PC-9 (cell line): ENCODE data around the gene TLCD3B. TPM values are rescaled to one million over a fixed set of nuclear protein-coding genes. Genes with fewer than 3 reads are reported as not detected.
A peak's percentile ranks its signal among the peaks of the same experiment; 100 is the strongest.

Experiments
- BruUV-seq: library from RNA; stranded (reverse); fragments of 400-500 nt; replicated peaks from 2 replicates; lab custom pipeline; 2021; lab: Mats Ljungman, UMichigan
- CTCF ChIA-PET: fragments of 300-600 bp; sonication (Branson Sonifier 250); formaldehyde crosslinking; loops from one replicate; lab custom pipeline; 2022; ENCODE audit warnings: antibody characterized with exemption; lab: Charles Lee
- POLR2A ChIA-PET: fragments of 300-600 bp; sonication (Branson Sonifier 250); formaldehyde crosslinking; loops from one replicate; lab custom pipeline; 2022; ENCODE audit warnings: antibody characterized with exemption; ENCODE audit not compliant: unreplicated experiment; lab: Charles Lee
- DNase-seq, 2 experiments: peaks; one replicate each; pipeline versions ENCODE4 v3.0.0 to v3.0.0-alpha.2; 2015 to 2022; ENCODE audit warnings: mixed read lengths in 1 of 2
- H2AFZ ChIP-seq: fragments of 200-600 bp; sonication (generic); 2 replicates; pipeline ENCODE4 v1.8.1; 2017; ENCODE audit warnings: antibody characterized with exemption
- H3F3A ChIP-seq: fragments of 200-600 bp; sonication (generic); 2 replicates; pipeline ENCODE4 v1.8.1; 2017; ENCODE audit warnings: antibody characterized with exemption, mild to moderate bottlenecking, low read depth; ENCODE audit not compliant: insufficient read depth
- H3K27ac ChIP-seq: fragments of 200-600 bp; sonication (generic); 2 replicates; pipeline ENCODE4 v1.6.1; 2016; ENCODE audit warnings: mixed run types
- H3K27me3 ChIP-seq: fragments of 200-600 bp; sonication (generic); 2 replicates; pipeline ENCODE4 v1.6.1; 2016; ENCODE audit warnings: low read depth, mixed run types; ENCODE audit not compliant: insufficient read depth
- H3K36me3 ChIP-seq: fragments of 200-600 bp; sonication (generic); 2 replicates; pipeline ENCODE4 v1.6.1; 2016; ENCODE audit warnings: low read depth, mixed run types
- H3K4me1 ChIP-seq: fragments of 200-600 bp; sonication (generic); replicated peaks from 2 replicates; pipeline ENCODE4 v1.6.1; 2016; ENCODE audit warnings: mixed run types; ENCODE audit not compliant: insufficient read depth
- H3K4me2 ChIP-seq: fragments of 200-600 bp; sonication (generic); 2 replicates; pipeline ENCODE4 v1.6.1; 2017; ENCODE audit warnings: mixed run types
- H3K4me3 ChIP-seq: fragments of 200-600 bp; sonication (generic); 2 replicates; pipeline ENCODE4 v1.6.1; 2016; ENCODE audit warnings: mixed run types
- H3K79me2 ChIP-seq: fragments of 200-600 bp; sonication (generic); 2 replicates; pipeline ENCODE4 v1.6.1; 2017; ENCODE audit warnings: low read depth, mixed run types
- H3K9me2 ChIP-seq: fragments of 200-600 bp; sonication (generic); 2 replicates; pipeline ENCODE4 v1.8.1; 2017; ENCODE audit warnings: mild to moderate bottlenecking; ENCODE audit not compliant: insufficient read depth
- H3K9me3 ChIP-seq: fragments of 200-600 bp; sonication (generic); 2 replicates; pipeline ENCODE4 v1.8.1; 2016; ENCODE audit warnings: low read depth; ENCODE audit not compliant: insufficient read depth
- H4K20me1 ChIP-seq: fragments of 200-600 bp; sonication (generic); 2 replicates; pipeline ENCODE4 v1.8.1; 2017; ENCODE audit not compliant: insufficient read depth
- CTCF ChIP-seq: fragments of 200-600 bp; sonication (generic); conservative IDR thresholded peaks from 2 replicates; pipeline ENCODE4 v1.6.1; 2017; ENCODE audit warnings: mixed run types, antibody characterized with exemption, mild to moderate bottlenecking, moderate library complexity
- EZH2 ChIP-seq: fragments of 200-600 bp; sonication (generic); IDR thresholded peaks from 2 replicates; pipeline ENCODE4 v1.8.0; 2017; ENCODE audit warnings: antibody characterized with exemption, low read depth
- intact Hi-C: fragments of 100-400 bp; cut with micrococcal nuclease; formaldehyde crosslinking; loops from one replicate; pipeline ENCODE4 v1.10.0; 2022; ENCODE audit not compliant: unreplicated experiment
- total RNA-seq: library from RNA; stranded (reverse); gene quantifications from 2 replicates; pipeline ENCODE4 v1.2.3, GENCODE V29; 2021

TLCD3B gene
- total RNA-seq, 1 experiment from 2014 or later, result 5.8 TPM

DNA sequence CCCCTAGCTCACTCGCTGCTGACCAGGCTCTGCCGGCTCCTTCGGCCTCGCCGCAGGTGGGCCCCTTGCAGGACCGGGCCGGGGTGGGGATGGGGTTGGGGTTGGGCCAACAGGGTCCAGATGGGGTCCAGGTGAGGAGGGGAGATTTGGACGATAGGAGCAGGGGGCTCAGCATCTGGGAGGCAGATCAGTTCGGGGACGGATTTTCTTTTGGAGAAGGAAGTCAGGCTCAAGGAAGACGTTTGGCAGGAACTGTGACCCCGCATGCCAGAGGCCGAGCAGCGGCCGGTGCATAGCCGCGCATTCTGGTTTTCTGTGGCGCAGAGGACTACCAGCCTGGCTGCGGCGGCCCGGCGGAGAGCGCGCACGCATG, 33.6 kb upstream of the TLCD3B start:
- intact Hi-C loops, result loop anchor here (1.0 to 5.0 kb wide), 3 partner anchors 11 to 593 kb away; partner anchors contain the start of genes CD2BP2 and FBRS
- peaks cover 37% of the 10 kb centered on the region for H4K20me1 ChIP-seq
- H3K27ac ChIP-seq, result peak overlapping the region; percentile 92
- TSS peak; percentile 69 for BruUV-seq
- H3K4me2 ChIP-seq, result peak overlapping the region; percentile 78
- H3K36me3 ChIP-seq, result peaks cover 29% of the 10 kb centered on the region
- H3K4me3 ChIP-seq, result peak overlapping the region; percentile 94
- TF ChIP-seq EZH2 (no peak), CTCF (no peak)
- H3K27me3 ChIP-seq, result no peaks in the 10 kb centered on the region
- peaks cover 69% of the 10 kb centered on the region for H3K79me2 ChIP-seq
- ChIA-PET POLR2A (interaction anchor here (0.6 to 1.8 kb wide), 3 partner anchors 9 to 344 kb away, joined by 5 to 19 read pairs (median 7); no protein-coding TSS in a partner anchor), CTCF (interaction anchor here (1.5 kb wide), 1 partner anchor 10 kb away, joined by 4 read pairs; no protein-coding TSS in a partner anchor)
- peaks cover 55% of the 10 kb centered on the region for H3K4me1 ChIP-seq
- peak overlapping the region; percentile 71 for H2AFZ ChIP-seq
- DNase-seq, result no peak
- H3F3A ChIP-seq, result peaks cover 83% of the 10 kb centered on the region
- H3K9me3 ChIP-seq, result no peaks in the 10 kb centered on the region
- no peaks in the 10 kb centered on the region for H3K9me2 ChIP-seq

DNA sequence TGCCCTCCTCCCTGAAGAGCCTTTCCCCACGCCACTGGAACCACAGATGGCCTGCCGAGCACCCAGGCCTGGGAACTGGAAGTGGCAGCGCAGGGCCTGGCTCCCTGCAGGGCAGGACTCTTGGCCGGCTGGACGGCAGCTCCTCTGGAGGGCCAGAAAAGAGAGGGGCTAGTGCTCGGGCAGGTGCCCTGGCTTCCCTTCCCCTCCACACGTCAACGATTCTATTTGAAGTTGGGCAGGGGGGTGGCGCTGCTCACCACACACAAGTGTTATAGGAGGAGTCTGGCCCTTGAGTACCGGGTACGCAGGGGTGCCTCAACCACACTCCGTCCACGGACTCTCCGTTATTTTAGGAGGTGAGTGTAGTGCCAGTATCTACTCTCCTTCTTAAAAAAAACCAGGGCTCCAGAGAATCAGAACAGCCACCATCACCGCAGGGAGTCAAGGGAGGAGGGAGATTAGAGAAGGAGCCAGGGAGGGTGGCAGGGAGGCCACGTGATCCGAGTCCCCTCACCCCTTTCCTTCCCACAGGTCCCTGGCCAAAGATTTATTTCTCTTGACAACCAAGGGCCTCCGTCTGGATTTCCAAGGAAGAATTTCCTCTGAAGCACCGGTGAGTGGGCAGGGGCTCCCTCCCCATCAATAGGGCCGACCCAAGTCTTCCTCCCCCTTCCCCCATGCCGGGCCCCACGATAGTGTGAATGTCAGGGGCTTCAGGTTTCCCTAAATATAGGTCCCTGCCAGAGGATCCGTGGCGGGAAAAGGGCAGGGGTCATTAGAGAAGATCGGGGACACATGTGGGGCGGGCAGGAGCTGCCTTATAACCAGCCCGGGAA, 33.0 kb upstream of the TLCD3B start:
- intact Hi-C loops, result loop anchor here (1.0 to 2.0 kb wide), 2 partner anchors 11 to 291 kb away; partner anchors contain the start of gene CD2BP2
- peaks cover 31% of the 10 kb centered on the region for H4K20me1 ChIP-seq
- peaks cover 79% of the 10 kb centered on the region for H3F3A ChIP-seq
- H3K9me3 ChIP-seq, result no peaks in the 10 kb centered on the region
- peaks cover 63% of the 10 kb centered on the region for H3K79me2 ChIP-seq
- peak; percentile 62 to 64 for DNase-seq
- peaks cover 55% of the 10 kb centered on the region for H3K4me1 ChIP-seq
- ChIA-PET POLR2A (interaction anchor here (0.6 to 1.0 kb wide), 2 partner anchors 9 to 28 kb away, joined by 3 to 19 read pairs; partner anchors contain the start of gene TBX6), CTCF (interaction anchor here (0.6 to 1.5 kb wide), 4 partner anchors 9 to 1188 kb away, joined by 3 to 4 read pairs (median 4); no protein-coding TSS in a partner anchor)
- peak overlapping the region; percentile 78 for H3K4me2 ChIP-seq
- TF ChIP-seq EZH2 (no peak), CTCF (peak; percentile 53; the same call in 1 of the 2 replicates)
- no peaks in the 10 kb centered on the region for H3K27me3 ChIP-seq
- peak overlapping the region; percentile 94 for H3K4me3 ChIP-seq
- H2AFZ ChIP-seq, result peak overlapping the region; percentile 71
- peaks cover 24% of the 10 kb centered on the region for H3K36me3 ChIP-seq
- no TSS peak for BruUV-seq
- H3K9me2 ChIP-seq, result no peaks in the 10 kb centered on the region
- peak overlapping the region; percentile 92 for H3K27ac ChIP-seq

GRCh38 chr16:30063278-30063892, 32.3 kb upstream of the TLCD3B start:
- no peak for DNase-seq
- BruUV-seq, result no TSS peak
- Histone ChIP-seq H2AFZ (peak overlapping the region; percentile 71; the same call in 1 of the 2 replicates), H3K4me1 (peaks cover 51% of the 10 kb centered on the region), H3K4me3 (peak overlapping the region; percentile 94), H3K27me3 (no peaks in the 10 kb centered on the region), H3K9me2 (no peaks in the 10 kb centered on the region), H4K20me1 (peaks cover 24% of the 10 kb centered on the region), H3K27ac (peak overlapping the region; percentile 92), H3K4me2 (peak overlapping the region; percentile 78), H3F3A (peaks cover 72% of the 10 kb centered on the region), H3K9me3 (no peaks in the 10 kb centered on the region), H3K79me2 (peaks cover 56% of the 10 kb centered on the region), H3K36me3 (peaks cover 18% of the 10 kb centered on the region)
- CTCF ChIA-PET, result interaction anchor here (0.6 to 0.7 kb wide), 3 partner anchors 394 to 1188 kb away, joined by 3 to 4 read pairs (median 3); no protein-coding TSS in a partner anchor
- TF ChIP-seq CTCF (no peak), EZH2 (no peak)
- intact Hi-C loops, result no loop called here
- POLR2A ChIA-PET, result interaction anchor here (0.7 to 1.0 kb wide), 2 partner anchors 23 to 28 kb away, joined by 3 to 5 read pairs; partner anchors contain the start of gene TBX6
